ENCODE measurements around the gene FAM151A. TPM values are rescaled to one million over a fixed set of nuclear protein-coding genes. Genes with fewer than 3 reads are reported as not detected.

FAM151A gene
- total RNA-seq, 1 donor from 2014 or later, result not detected

DNA sequence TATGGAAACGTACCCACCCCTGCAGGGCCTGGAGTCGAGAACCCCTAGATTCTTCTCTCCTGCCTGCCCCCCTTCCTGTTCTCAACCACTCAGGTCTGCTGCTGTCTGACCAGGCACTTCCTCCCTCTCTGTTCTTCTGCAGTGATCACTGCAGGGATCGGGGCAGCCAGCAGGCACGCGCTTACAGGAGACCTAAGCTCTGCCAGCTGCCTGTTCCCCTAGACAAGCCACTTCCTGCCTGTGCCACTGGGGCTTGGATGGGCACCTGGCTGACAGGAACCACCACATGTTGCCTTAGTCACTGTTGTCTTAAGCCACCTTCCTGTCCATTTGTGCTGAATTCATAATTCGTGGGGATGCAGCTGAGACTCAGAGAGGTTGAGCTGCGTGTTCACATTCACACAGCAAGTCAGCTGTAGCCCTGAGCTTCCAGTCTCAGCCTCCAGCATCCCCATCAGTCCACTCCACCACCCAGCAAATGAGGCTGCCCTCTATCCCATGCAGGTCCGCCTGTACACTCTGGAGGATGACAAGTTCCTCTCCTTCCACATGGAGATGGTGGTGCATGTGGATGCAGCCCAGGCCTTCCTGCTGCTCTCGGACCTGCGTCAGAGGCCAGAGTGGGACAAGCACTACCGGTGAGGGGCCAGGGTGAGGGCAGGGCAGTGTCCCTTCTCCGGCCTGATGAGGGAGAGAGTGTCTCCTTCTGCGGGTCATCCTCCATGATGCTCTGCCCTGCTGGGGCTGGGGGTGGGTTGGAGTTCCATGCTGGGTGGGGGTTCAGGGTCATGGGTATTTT, 18.6 kb downstream of the FAM151A start:
- no peak for DNase-seq (ENCODE audit: low read depth, low spot score)

- no peak for DNase-seq (ENCODE audit: low read depth, low spot score)
Measured at GRCh38 chr1:54604051-54604450, 19.3 kb downstream of the FAM151A start.

DNA sequence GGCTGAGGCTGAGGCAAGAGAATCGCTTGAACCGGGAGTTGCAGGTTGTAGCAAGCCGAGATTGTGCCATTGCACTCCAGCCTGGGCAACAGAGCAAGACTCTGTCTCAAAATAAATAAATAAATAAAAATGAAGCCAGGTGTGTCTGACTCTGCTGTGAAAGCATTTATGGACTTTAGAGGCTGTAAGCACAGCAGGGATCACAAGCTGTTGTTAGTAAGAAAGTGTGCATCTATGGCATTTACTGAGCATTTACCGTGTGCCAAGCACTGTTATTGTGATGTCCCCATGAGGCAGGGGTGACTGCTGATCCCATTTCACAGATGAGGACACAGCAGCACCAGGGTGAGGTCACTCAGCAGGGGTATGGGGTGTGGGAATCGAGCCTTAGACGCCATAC, 20.1 kb downstream of the FAM151A start:
- DNase-seq (ENCODE audit: low read depth, low spot score), result no peak

GRCh38 chr1:54602554-54602953, 20.8 kb downstream of the FAM151A start:
- DNase-seq (ENCODE audit: low read depth, low spot score), result no peak

GRCh38 chr1:54601730-54602129, 21.6 kb downstream of the FAM151A start:
- DNase-seq (ENCODE audit: low read depth, low spot score), result no peak

DNA sequence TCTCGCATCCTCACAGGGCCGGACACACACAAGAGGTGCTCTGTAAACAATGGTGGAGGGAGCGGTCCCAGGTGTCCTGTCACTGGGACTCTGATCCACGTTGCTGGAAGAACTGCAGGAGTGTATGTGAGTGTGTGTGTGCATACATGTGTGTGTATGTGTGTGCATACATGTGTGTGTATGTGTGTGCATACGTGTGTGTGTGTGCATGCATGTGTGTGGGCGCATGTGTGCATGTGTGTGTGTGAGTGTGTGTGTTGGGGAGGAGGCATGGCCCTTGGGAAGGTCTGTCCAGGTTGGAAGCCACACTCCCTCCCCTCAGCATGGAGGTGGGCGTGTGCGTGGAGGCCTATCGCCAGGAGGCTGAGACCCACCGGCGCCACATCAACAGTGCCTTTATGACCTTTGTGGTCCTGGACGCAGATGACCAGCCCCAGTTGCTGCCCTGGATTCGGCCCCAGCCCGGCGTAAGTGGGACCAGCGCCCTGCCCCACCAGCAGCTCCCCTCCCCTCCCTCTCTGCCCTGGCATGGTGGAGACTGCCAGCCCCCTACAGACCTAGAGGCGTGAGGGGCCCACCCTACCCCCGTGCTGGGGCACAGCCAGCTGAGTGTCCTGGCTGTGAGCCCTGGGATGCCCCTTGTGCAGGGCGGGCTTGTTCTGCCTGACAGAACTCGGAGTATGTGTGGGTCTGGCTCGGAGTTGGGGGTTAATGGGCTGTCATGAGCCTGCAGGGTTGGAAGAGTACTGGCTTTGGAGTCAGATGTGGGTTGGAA, 22.2 kb downstream of the FAM151A start:
- no peak for DNase-seq (ENCODE audit: low read depth, low spot score)

DNA sequence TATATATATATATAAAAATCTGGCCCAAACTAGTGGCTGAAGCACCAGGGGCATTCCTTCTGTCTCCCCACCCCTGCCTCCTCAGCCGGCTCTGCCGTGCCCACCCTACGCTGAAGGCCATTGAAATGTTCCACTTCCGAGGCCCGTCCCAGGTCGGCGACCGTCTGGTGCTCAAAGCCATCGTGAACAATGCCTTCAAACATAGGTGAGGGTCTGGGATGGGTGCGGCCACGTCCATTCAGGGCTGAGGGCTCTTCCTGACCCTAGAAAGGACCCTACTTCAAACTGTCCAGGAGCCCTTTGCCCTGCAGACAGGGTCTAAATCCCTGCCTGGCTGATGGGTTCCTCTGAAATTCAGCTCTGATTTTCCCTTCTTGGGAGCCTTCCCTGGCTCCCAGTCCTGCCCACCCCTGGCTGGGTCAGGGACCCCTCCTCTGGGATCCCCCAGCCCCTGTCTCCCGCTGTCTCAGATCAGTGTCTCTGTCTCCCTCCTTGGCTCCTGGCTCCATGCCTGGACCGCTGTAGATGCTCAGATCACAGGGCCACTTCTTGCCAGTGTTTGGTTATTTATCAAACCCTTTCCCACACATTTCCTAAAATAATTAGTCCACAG, 24.0 kb downstream of the FAM151A start:
- no peak for DNase-seq (ENCODE audit: low read depth, low spot score)

GRCh38 chr1:54597455-54598030, 25.8 kb downstream of the FAM151A start:
- no peak for DNase-seq (ENCODE audit: low read depth, low spot score)

DNA sequence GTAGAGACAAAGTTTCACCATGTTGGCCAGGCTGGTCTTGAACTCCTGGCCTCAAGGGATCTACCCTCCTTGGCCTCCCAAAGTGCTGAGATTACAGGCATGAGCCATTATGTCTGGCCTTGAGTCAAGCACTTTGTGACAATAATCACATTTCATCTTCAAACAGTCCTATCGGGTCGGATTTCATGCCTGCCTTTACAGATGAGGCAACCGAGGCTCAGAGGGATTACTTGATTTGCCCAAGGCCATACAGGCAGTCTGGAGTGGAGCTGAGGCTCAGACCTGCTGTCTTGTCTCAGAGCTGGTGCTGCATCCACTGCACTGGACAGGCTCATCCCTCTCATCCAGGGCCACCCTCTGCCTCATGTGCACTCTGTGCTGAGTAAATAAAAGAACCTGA, 26.6 kb downstream of the FAM151A start:
- no peak for DNase-seq (ENCODE audit: low read depth, low spot score)

- DNase-seq (ENCODE audit: low read depth, low spot score), result no peak
Measured at GRCh38 chr1:54595956-54596498, 27.3 kb downstream of the FAM151A start.

DNA sequence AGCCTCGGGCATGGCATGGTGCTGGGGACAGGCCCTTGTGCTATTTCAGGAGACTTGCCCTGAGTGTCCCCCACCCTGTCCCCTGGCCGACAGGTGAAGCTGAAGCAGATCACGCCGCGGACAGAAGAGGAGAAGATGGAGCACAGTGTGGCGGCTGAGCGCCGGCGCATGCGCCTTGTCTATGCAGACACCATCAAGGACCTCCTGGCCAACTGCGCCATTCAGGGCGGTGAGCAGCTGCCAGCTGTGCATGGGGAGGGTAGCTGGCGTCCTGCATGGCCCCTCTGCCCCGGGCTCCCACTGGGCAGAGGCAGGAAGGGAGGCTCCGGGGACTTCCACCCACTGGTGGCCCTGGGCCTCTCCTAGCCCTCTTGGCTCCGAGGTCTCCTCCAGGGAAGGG, 28.9 kb downstream of the FAM151A start:
- DNase-seq (ENCODE audit: low read depth, low spot score), result no peak

- DNase-seq (ENCODE audit: low read depth, low spot score), result no peak
Measured at GRCh38 chr1:54593571-54594160, 29.7 kb downstream of the FAM151A start.

- no peak for DNase-seq (ENCODE audit: low read depth, low spot score)
Measured at GRCh38 chr1:54591127-54591756, 32.1 kb downstream of the FAM151A start.

- no peak for DNase-seq (ENCODE audit: low read depth, low spot score)
Measured at GRCh38 chr1:54588377-54588776, 34.9 kb downstream of the FAM151A start.

GRCh38 chr1:54585181-54586066, 37.9 kb downstream of the FAM151A start:
- no peak for DNase-seq (ENCODE audit: low read depth, low spot score)

GRCh38 chr1:54584575-54584974, 38.8 kb downstream of the FAM151A start:
- no peak for DNase-seq (ENCODE audit: low read depth, low spot score)

DNA sequence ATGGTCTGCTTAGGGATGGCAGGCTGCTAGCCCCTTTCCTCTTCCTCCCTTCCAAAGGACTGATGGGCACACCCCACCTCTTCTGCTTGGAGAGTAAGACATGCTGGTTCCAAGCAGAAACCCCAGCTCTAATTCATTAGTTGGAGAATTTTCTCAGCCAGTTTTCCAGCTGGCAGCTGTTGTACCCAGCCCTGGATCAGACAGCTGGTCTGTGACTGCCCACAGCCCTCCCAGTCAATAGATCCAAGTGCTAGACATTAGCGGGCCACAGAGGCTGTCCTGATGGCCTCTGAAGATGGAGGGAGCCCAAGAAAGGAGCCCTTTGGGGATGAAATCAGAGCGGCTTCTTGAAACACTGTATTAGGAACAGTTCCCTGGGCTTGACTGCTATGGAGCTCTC, 39.5 kb downstream of the FAM151A start:
- no peak for DNase-seq (ENCODE audit: low read depth, low spot score)

DNA sequence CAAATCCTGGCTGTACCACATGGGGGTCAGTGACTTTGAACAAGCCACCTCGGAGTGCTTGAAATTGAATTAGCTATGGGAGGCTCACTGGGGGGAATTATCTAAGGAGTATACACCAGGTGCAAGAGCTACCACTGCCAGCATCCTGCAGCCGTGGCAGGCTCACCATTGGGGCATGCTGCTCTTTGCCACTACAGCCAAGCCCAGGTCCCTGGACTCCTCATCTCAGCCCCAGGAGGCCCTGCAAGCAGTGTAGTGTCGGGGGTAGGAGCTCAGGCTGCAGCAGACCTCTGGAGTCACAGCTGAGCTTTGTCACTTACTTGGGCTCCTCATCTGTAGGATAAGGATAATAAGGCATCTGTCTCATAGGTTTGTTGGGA, 40.0 kb downstream of the FAM151A start:
- no peak for DNase-seq (ENCODE audit: low read depth, low spot score)

- DNase-seq (ENCODE audit: low read depth, low spot score), result no peak
Measured at GRCh38 chr1:54582566-54583306, 40.6 kb downstream of the FAM151A start.

Data from pulmonary artery endothelial cell (primary cell).